ENCODE data around the gene SGCE. TPM values are rescaled to one million over a fixed set of nuclear protein-coding genes. Genes with fewer than 3 reads are reported as not detected.

Gene SGCE
- total RNA-seq, 1 donor from 2014 or later: 169 TPM

DNA sequence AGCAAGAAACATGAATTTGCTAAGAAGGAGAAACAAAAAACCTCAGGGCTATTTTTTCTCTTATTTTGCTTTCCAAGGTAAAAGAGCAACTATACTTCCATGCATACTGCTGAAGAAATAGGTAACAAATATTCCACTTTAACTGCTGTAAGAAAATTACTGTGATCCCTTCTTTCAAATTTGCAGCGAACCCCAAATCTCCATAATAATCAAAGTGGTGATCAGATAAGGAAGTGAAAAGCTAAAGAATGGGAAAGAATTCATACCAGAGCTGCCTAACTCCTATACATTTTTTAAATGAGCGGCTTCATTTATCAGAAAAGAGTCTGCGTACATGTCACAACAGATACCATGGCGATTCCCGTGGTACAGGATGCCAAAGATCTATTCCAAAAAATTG is 7.2 kb downstream of the SGCE start:
- no peak overlapping the region for H3K27ac Mint-ChIP-seq
- peaks cover 71% of the 10 kb centered on the region for H4K20me1 ChIP-seq (ENCODE audit: low read depth)
- TF ChIP-seq EZH2 (IDR thresholded peaks at IDR 0.05): no peak
- TF ChIP-seq EZH2phosphoT487 (IDR thresholded peaks at IDR 0.05): no peak
- TF ChIP-seq, protein P1, sequence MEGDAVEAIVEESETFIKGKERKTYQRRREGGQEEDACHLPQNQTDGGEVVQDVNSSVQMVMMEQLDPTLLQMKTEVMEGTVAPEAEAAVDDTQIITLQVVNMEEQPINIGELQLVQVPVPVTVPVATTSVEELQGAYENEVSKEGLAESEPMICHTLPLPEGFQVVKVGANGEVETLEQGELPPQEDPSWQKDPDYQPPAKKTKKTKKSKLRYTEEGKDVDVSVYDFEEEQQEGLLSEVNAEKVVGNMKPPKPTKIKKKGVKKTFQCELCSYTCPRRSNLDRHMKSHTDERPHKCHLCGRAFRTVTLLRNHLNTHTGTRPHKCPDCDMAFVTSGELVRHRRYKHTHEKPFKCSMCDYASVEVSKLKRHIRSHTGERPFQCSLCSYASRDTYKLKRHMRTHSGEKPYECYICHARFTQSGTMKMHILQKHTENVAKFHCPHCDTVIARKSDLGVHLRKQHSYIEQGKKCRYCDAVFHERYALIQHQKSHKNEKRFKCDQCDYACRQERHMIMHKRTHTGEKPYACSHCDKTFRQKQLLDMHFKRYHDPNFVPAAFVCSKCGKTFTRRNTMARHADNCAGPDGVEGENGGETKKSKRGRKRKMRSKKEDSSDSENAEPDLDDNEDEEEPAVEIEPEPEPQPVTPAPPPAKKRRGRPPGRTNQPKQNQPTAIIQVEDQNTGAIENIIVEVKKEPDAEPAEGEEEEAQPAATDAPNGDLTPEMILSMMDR (IDR thresholded peaks at IDR 0.05): no peak

DNA sequence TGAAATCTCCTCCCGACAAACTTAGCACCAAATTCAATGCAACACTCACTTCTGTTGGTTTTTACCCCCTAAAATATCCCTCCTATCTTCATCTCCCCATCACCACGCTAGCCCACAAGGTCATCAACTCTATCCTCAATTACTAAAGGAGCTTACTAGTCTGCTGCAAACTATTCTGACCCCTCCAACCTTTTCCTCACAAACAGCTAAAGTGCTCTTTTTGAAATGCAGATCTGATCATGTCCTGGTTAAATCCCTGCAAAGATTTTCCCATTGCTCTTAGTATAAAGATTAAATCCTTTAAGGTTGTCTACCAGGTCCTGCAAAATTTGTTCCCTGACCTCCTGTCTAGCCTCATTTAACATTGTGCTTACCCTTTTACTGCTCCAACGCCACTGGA is 8.6 kb downstream of the SGCE start:
- Histone ChIP-seq H3K9me3 (ENCODE audit: low read depth) (no peaks in the 10 kb centered on the region), H3K27ac (no peak overlapping the region), H3K9ac (no peak overlapping the region), H3F3A (ENCODE audit: low read depth) (no peaks in the 10 kb centered on the region), H2AFZ (replicated peaks) (no peak overlapping the region), H3K27me3 (no peaks in the 10 kb centered on the region), H4K20me1 (ENCODE audit: low read depth) (peaks cover 72% of the 10 kb centered on the region), H3K79me2 (ENCODE audit: low read depth) (peaks cover 92% of the 10 kb centered on the region), H3K4me1 (peaks cover 40% of the 10 kb centered on the region), H3K4me2 (no peak overlapping the region), H3K4me3 (no peak overlapping the region), H3K36me3 (no peaks in the 10 kb centered on the region)
- Mint-ChIP-seq H3K4me1 (peaks cover 48% of the 10 kb centered on the region), H3K4me3 (no peak overlapping the region), H3K9me3 (peaks cover 12% of the 10 kb centered on the region), H3K36me3 (peaks cover 25% of the 10 kb centered on the region), H3K27me3 (ENCODE audit: insufficient read depth, low read depth) (no peaks in the 10 kb centered on the region), H3K27ac (peak overlapping the region; percentile 2)
- DNase-seq (ENCODE audit: low spot score): no peak
- TF ChIP-seq, protein P1 (IDR thresholded peaks at IDR 0.05): no peak
- TF ChIP-seq EZH2phosphoT487 (IDR thresholded peaks at IDR 0.05): no peak
- TF ChIP-seq EZH2 (IDR thresholded peaks at IDR 0.05): no peak

More for the DNA sequence above, 7.2 kb downstream of the SGCE start:
- Histone ChIP-seq H2AFZ (replicated peaks) (no peak overlapping the region), H3K4me2 (peak overlapping the region; percentile 1), H3K27me3 (no peaks in the 10 kb centered on the region), H3K4me1 (peaks cover 42% of the 10 kb centered on the region), H3K9ac (no peak overlapping the region), H3K36me3 (no peaks in the 10 kb centered on the region), H3K4me3 (no peak overlapping the region), H3K79me2 (ENCODE audit: low read depth) (peaks cover 92% of the 10 kb centered on the region), H3K27ac (no peak overlapping the region), H3F3A (ENCODE audit: low read depth) (no peaks in the 10 kb centered on the region), H3K9me3 (ENCODE audit: low read depth) (no peaks in the 10 kb centered on the region)
- peaks cover 12% of the 10 kb centered on the region for H3K9me3 Mint-ChIP-seq
- H3K27me3 Mint-ChIP-seq (ENCODE audit: insufficient read depth, low read depth): no peaks in the 10 kb centered on the region
- H3K36me3 Mint-ChIP-seq: peaks cover 23% of the 10 kb centered on the region
- H3K4me3 Mint-ChIP-seq: no peak overlapping the region
- DNase-seq (ENCODE audit: low spot score): no peak
- peaks cover 38% of the 10 kb centered on the region for H3K4me1 Mint-ChIP-seq

DNA sequence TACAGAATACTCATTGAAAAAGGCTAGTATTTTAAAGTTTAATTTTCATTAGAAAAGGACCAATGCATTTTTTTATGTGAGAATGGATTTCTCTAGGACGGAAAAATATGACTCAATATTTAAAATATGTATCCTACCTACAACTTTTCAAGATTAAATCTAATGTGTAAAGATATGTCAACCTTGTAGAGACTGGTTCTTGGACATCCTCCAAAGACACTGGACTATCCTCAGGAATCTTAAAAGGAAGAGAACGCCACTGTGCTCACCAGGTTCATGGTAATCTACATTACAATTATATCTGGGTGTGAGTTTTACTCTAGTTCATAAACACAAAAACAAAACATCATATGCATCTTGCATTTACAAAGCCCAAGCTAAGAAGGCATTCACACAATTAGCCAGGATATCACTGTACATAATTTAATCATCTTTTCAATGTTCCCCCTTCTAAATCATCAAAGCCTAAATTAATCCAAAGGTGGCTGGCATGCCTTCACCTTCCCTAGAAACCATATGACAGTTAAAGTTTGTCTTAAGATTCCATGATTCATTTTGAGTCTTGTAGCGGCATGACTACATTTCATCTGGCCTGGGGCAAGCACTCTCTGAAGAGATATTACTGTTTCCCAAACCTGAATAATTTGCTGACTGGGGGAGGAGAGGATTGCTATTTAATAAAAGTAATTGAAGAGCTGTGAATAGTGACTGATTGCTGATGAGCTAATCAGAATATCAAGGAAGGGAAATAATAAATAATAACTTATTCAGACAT is 12.0 kb downstream of the SGCE start:
- Mint-ChIP-seq H3K4me3 (no peak overlapping the region), H3K4me1 (peaks cover 23% of the 10 kb centered on the region), H3K36me3 (peaks cover 24% of the 10 kb centered on the region), H3K27me3 (ENCODE audit: insufficient read depth, low read depth) (no peaks in the 10 kb centered on the region), H3K9me3 (peaks cover 7% of the 10 kb centered on the region), H3K27ac (no peak overlapping the region)
- no peak overlapping the region for H3K4me2 ChIP-seq
- H3K4me1 ChIP-seq: peaks cover 24% of the 10 kb centered on the region
- no peaks in the 10 kb centered on the region for H3K27me3 ChIP-seq
- no peak overlapping the region for H2AFZ ChIP-seq (replicated peaks)
- DNase-seq (ENCODE audit: low spot score): no peak
- no peaks in the 10 kb centered on the region for H3K9me3 ChIP-seq (ENCODE audit: low read depth)
- H4K20me1 ChIP-seq (ENCODE audit: low read depth): peaks cover 41% of the 10 kb centered on the region
- peaks cover 1% of the 10 kb centered on the region for H3K36me3 ChIP-seq
- H3F3A ChIP-seq (ENCODE audit: low read depth): no peaks in the 10 kb centered on the region
- H3K9ac ChIP-seq: no peak overlapping the region
- no peak overlapping the region for H3K4me3 ChIP-seq
- H3K79me2 ChIP-seq (ENCODE audit: low read depth): peaks cover 78% of the 10 kb centered on the region
- H3K27ac ChIP-seq: no peak overlapping the region
- TF ChIP-seq EZH2phosphoT487 (IDR thresholded peaks at IDR 0.05): no peak
- TF ChIP-seq, protein P1 (IDR thresholded peaks at IDR 0.05): no peak
- TF ChIP-seq EZH2 (IDR thresholded peaks at IDR 0.05): no peak

Data from neural progenitor cell (in vitro differentiated cells).